HG02870 (cell line): ENCODE measurements around the gene RPTOR.
"Not testable (repeated sequence)": the region's sequence is repeated elsewhere in the genome, so short reads cannot be mapped to it uniquely, and the experiment has no call there.

Experiments
- ATAC-seq: cut with Tn5 transposase; IDR thresholded peaks from one replicate; pipeline ENCODE4 v1.9.1; 2021; ENCODE audit warnings: mild to moderate bottlenecking, moderate library complexity; ENCODE audit not compliant: unreplicated experiment

Gene RPTOR

GRCh38 chr17:80737106-80738019, 192.7 kb downstream of the RPTOR start:
- peak; percentile 67 for ATAC-seq

- ATAC-seq, result no peak
Measured at GRCh38 chr17:80738020-80738808, 193.6 kb downstream of the RPTOR start.

- no peak for ATAC-seq
Measured at GRCh38 chr17:80738987-80739730, 194.5 kb downstream of the RPTOR start.

- ATAC-seq, result no peak
Measured at GRCh38 chr17:80740141-80740540, 195.5 kb downstream of the RPTOR start.

GRCh38 chr17:80742091-80742490, 197.5 kb downstream of the RPTOR start:
- no peak for ATAC-seq

- ATAC-seq, result no peak
Measured at GRCh38 chr17:80742581-80743180, 198.0 kb downstream of the RPTOR start.

DNA sequence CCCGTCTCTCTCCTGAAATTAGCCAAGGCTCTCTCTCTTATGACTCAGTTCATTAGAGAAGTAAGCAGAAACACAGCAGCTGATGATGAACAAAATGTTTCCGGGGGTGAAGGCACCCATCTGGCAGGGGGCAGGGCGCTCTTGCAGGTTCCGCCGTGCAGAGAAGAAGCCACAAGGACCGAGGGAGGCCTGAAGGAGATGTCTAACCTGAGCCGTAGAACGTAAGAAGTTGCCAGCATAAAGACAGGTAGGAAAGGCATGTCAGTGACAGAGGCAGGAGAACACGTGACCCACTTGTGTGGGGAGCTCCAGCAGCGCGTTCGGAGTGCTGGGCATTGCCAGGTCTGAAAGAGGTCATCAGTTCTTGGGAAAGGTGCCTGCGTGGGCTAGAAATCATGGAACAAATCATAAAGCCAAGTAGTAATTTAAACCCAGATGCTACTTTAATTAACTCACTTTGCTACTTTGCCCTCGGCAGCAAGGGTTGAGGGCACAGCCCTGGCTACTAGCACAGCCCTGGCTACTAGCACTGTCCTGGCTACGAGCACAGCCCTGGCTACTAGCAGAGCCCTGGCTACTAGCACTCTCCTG, 198.6 kb downstream of the RPTOR start:
- no peak for ATAC-seq

DNA sequence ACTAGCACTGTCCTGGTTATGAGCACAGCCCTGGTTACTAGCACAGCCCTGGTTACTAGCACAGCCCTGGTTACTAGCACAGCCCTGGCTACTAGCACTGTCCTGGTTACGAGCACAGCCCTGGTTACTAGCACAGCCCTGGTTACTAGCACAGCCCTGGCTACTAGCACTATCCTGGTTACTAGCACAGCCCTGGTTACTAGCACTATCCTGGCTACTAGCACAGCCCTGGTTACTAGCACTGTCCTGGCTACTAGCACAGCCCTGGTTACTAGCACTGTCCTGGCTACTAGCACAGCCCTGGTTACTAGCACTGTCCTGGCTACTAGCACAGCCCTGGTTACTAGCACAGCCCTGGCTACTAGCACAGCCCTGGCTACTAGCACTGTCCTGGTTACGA, 199.3 kb downstream of the RPTOR start:
- ATAC-seq, result not testable (repeated sequence)

GRCh38 chr17:80744725-80745124, 200.1 kb downstream of the RPTOR start:
- not testable (repeated sequence) for ATAC-seq

DNA sequence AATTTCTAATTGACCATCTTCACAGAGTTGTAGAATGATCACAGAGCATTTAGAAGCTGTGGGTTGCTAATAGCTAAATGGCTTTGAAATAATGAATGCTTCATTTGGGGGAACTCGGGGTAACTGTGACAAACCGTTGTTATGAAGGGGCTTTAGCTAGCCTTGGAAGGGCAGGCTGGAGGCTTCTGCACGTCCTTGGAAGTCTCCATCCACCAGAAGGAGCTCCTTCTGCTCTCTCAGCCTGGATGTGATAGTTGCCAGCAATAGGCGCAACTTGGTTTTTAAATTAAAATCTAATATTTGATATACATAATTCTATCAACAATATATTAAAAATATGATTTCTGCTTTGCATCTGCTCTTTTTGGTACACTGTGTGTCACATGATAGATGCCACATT, 200.5 kb downstream of the RPTOR start:
- no peak for ATAC-seq

DNA sequence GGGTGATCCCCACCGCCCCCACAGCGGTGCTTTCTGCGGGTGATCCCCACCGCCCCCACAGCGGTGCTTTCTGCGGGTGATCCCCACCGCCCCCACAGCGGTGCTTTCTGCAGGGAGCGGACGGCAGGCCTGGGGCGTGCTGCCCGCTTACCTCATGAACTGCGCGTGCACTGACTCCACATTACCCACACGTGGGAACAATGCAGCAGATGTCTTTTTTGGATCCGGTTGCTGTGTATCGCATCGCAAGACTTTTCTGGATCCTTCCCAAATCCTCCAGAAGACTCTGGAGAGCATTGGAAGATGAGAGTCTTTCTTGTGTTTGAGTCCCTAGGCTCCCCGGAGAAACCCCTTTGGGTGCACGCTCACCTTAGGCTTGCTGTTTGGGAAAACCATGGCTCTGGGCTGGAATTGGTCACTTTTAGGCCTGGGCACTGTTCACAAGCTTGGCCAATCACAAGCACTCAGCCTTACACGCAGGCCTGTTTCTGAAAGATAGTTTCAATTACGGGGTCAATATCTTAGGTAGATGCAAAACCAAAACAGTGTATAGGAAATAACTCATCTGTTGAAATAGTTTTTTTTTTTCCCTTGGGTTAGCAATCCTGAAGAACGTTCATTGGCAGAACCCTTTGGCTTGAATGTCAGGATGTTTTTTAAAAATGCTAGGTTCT, 201.8 kb downstream of the RPTOR start:
- no peak for ATAC-seq

DNA sequence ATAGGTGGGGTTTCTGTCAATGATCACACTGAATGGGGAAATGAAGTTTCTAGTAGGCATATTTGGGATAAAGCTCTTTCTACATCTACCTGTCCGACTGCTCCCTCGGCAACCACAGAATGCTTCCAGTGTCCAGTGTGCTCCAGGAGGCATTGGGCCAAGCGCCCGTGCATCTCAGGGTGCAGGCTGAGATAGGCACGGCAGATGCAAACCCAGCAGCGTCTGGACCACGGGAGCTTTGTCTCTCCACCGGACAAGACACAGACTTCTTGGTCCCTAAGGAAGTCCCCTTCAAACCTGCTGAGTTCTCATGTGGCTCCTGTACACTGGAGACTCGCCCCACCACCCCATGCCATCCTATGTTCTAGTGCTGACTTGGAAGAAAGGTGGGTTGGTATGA, 202.8 kb downstream of the RPTOR start:
- ATAC-seq, result no peak

- no peak for ATAC-seq
Measured at GRCh38 chr17:80749611-80750010, 205.0 kb downstream of the RPTOR start.

GRCh38 chr17:80750263-80750662, 205.6 kb downstream of the RPTOR start:
- ATAC-seq, result no peak

DNA sequence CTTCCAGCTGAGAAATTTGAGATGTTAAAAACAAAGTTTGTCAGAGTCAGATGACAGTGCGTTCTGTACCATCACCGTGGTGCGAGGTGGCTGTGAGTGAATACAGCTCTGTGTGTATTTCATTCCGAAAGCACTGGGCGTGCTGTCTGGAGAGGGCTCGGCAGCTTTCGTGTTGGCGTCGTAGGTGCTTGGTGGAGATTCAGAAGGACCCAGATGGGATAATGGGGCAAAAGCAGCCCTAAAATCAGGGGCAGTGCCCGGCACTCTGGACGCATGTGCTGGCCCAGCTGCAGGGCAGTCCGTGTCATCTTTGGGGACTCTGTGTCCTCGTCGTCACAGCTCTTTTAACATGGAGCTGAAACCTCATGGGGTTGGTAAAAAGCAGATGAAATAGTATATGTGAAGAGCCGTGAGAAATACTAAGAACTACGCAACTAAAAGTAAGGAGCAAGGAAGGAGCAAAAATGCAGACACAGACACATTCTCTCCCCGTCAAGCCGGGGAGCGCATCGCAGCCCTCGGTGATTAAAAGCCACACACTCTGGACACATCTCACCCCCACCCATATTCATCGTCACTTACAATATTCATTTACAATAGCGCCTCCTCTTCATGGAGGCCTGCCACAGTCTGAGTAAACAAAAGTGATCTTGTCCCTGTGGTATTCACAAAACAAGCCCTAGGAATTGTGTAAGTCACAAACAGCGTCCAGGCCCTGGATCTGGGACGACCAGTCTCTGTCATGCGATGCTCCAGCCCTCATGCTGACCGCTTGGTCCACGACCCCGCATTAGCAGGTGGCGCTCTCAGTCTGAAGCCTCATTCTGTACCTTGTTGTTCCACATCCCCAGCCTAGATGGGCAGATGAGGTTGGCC, 206.7 kb downstream of the RPTOR start:
- ATAC-seq, result no peak

DNA sequence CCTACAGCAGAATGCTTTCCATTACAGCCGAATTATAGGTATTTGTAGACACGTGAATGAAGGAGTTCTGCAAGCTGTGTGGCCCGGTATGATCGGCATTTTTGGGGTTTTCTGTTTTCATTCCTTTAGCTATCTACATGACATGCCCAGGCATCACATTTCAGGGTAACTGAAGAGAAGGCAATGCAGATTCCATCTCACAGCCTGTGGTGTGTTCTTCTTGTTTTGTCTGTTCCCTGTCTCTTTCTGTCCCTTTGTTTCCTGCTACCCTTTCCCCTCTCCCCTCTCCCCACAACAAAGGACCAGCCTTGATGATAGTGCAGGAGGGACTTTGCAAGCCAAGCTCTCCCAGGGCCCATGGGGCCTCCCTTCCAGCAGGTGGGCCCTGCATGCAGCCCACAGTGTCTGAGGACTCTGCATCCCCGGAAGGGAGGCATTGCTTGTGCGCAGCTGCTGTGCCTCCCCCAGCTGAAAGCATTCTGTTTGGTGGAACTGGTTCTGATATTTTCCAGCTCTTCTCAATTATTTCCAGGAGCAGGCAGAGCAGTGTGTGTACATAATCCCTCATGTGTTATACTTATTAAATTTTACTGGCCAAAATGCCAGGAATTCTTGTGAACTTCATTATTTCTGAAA, 207.4 kb downstream of the RPTOR start:
- ATAC-seq, result no peak

- no peak for ATAC-seq
Measured at GRCh38 chr17:80753685-80754345, 209.2 kb downstream of the RPTOR start.

DNA sequence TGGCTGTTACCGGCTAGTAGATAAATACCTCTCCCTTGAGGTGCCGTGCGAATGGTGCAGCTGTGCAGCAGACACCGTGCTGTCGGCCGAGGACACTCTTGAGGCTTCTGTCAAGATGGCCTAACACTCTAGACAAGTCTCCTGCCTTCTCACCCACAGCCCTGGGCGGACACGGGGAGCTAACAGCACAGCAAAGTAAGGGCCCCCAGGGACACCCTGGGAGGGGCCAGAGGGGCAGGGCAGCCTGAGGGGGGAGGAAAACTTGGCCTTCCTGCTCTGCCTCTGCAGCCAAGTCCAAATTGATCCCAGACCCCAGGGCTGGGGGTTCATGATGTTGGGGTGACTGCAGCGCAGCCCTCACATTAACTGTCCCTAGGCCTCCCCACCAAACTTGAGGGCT, 210.2 kb downstream of the RPTOR start:
- ATAC-seq, result no peak
